Stimulated activated naive CD4-positive, alpha-beta T cell (primary cell): ENCODE measurements around the gene SHCBP1L.
A peak's percentile ranks its signal among the peaks of the same experiment; 100 is the strongest.
"Not testable (repeated sequence)": the region's sequence is repeated elsewhere in the genome, so short reads cannot be mapped to it uniquely, and the experiment has no call there.

Experiments used
- DNase-seq, 6 experiments: peaks; one replicate each; lab custom pipeline; 2025; lab: John Stamatoyannopoulos, UW

The SHCBP1L gene

DNA sequence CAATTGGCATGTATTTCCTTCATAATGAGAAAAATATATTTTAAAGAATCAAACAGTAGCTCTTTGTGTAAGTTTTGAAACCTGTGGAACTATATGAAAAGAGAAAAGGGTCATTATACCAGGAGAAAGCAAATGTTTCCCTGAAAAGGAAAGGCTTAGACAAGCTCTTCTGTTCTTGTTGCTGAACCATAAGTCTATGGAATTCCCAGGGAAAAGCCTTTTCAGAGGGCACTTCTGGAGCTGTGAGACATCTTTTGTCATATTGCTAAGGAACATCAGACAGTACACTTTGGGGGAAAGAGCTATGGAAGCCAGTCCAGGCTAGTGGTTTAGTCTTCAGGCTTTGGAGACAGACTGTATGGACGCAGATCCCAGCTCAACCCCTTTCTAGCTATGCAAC is 12.1 kb upstream of the SHCBP1L start:
- DNase-seq, result no peak

- peak in 2 of 6 experiments; percentile 3 to 5 for DNase-seq
Measured at GRCh38 chr1:182962554-182963115, 9.7 kb upstream of the SHCBP1L start.

- no peak for DNase-seq
Measured at GRCh38 chr1:182960046-182960445, 7.1 kb upstream of the SHCBP1L start.

GRCh38 chr1:182957902-182958395 is 5.0 kb upstream of the SHCBP1L start:
- no peak for DNase-seq

DNA sequence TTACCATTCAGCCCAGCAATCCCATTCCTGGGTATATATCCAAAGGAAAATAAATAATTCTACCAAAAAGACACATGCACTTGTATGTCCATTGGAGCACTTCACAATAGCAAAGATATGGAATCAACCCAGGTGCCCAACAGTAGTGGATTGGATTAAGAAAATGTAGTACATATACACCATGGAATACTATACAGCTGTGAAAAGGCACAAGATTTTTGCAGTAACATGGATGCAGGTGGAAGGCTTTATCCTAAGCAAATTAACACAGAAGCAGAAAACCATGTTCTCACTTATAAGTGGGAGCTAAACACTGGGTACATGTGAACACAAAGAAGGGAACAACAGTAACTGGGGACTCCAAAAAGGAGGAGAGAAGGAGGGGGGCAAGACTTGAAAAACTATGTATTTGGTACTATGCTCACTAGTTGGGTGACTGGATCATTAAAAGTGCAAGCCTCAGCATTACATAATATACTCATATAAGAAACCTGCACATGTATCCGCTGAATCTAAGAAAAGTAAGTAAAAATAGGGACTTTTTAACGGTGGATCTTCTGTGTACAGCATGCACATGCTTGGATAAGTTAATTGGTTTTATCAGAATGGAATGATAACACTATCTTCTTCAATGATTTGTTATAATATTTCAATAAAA is 3.9 kb upstream of the SHCBP1L start:
- DNase-seq, result no peak

- no peak for DNase-seq
Measured at GRCh38 chr1:182955596-182956588, 2.9 kb upstream of the SHCBP1L start.

DNA sequence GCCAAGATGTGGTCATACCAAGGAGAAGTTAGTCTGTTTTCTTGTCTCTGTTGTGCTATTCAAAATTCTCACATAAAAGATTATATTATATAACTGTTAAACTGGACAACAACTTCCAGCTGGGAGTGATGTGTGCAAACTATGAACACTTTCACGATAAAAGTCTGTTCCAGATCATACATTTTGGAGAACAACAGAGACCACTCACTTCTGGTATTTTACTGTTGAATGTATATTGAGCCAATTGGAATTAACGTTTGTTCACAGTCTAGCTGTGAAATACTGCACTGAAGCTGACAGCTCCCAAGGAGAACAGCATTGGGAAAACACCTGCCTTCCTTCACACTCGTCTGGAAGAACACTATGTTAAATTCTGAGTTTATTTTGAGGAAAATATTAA is 860 bp upstream of the SHCBP1L start:
- no peak for DNase-seq

- DNase-seq, result not testable (repeated sequence)
Measured at GRCh38 chr1:182943336-182943735, 9.6 kb downstream of the SHCBP1L start.

DNA sequence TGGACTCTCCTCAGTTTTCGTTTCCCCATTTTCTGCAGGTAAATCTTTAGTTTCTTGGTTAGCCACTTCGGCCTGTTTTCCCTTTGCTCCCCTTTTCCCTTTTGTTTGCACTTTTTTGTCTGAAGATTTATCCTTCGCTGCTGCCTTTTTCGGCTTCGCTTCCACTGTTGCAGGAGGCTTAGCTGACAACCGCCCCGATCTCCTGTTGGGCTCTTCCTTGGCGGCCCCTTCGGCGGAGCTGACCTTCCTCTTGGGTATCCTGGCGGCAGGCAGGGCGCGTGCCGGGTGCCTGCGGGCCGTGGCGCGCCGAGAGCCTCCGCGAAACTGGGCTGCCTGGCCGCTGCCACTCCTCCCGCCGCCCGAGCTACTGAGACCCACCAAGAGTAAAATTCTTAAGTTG is 10.8 kb downstream of the SHCBP1L start:
- not testable (repeated sequence) for DNase-seq

GRCh38 chr1:182939413-182939812 is 13.6 kb downstream of the SHCBP1L start:
- no peak for DNase-seq

GRCh38 chr1:182935716-182936115 is 17.2 kb downstream of the SHCBP1L start:
- DNase-seq, result no peak

DNA sequence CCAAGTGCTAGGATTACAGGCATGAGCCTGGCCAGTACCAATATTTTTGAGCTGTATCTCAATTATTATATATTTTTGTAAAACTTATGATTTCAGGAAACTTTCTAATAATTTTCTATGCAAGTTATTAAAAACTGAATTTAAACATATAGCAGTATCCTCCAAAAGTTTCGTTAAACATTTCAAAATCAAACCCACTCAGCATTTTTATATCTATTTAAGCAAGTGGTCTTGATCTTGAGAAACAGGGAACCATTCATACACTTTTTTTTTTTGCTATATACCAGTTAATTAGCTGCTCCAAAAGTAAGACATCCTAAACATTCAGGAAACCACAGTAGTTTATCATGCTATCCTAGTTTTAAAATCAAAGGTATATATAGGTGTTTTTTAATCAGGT is 22.0 kb downstream of the SHCBP1L start:
- no peak for DNase-seq

GRCh38 chr1:182927693-182928433 is 25.1 kb downstream of the SHCBP1L start:
- DNase-seq, result no peak

DNA sequence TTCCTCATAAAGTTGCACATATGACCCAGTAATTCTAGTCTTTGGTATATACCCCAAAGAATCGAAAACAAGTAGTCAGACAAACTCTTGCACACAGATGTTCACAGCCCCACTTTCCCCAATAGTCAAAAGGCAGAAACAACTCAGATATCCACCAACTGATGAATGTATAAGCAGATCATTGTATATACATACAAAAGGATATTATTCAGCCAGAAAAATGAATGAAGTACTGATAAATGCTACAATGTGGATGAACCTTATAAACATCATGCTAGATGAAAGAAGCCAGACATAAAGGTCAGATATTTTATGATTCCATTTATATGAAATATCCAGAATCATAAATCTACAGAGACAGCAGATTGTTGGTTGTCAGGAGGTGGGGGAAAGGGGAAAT is 27.3 kb downstream of the SHCBP1L start:
- DNase-seq, result no peak

DNA sequence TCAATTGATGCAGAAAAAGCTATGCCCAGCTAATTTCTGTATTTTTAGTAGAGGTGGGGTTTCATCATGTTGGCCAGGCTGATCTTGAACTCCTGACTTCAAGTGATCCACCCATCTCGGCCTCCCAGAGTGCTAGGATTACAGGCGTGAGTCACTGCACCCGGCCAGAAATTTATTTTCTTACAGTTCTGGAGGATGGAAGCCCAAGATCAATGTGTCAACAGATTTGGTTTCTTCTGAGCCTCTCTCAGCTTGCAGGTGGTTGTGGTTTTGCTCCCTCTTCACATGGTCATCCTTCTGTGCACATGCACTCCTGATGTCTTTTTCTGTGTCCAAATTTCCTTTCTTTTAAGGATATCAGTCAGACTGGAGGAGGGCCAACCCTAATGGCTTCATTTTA is 35.6 kb downstream of the SHCBP1L start:
- no peak for DNase-seq

GRCh38 chr1:182913401-182913800 is 39.6 kb downstream of the SHCBP1L start:
- DNase-seq, result no peak

DNA sequence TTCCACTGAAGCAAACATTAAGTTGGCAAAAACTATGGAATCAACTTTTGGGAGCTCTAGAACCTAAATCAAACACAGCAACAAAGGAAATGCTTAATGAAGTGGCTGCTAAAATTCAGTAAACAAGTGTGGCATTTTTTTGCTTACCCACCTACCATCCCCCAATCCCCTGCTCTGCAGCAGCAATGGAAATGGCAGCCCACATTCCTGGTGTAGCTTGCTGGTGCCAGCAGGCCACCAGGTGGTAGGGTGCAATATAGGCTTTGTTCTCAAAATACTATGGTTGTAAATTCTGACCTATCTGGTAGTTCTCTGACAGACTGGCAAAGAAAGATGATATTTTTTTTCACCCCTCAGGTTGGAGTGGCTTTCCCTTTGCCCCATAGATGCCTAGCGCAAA is 42.8 kb downstream of the SHCBP1L start:
- no peak for DNase-seq

- no peak for DNase-seq
Measured at GRCh38 chr1:182909578-182909977, 43.4 kb downstream of the SHCBP1L start.

DNA sequence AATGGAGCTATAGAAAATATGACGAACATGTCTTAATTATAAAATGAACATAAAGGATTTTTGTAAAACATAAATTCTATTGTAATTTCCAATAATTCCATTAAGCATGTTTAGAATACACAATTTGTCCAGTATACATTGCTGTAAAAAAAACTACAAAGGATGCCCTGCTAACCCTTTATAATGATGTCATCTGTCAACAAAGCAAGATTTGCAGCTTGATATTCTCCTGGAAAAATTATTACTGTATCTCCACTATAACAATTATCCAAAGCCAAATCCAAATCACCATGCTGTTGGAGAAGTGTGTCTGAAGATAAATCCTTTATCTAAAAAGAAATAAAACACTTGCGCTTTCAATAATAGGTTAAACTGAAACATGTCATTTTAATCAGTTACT is 47.6 kb downstream of the SHCBP1L start:
- DNase-seq, result no peak

- DNase-seq, result not testable (repeated sequence)
Measured at GRCh38 chr1:182901946-182902345, 51.0 kb downstream of the SHCBP1L start.

DNA sequence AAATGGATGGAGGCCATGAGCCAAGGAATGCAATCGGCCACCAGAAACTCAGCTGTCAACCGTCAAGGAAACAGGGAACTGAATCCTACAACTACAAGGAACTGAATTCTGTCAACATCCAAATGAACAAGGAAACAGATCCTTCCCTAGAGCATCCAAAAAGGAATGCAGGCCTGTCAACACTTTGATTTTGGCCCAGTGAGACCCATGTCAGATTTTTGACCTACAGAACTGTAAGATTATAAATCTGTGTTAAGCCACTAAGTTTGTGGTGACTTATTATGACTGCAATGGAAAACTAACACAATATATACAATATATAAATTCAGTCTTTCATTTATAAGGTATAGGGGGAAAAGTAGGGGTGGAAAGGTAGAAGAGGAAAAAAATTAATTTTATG is 55.3 kb downstream of the SHCBP1L start:
- DNase-seq, result no peak
